Coronary artery (tissue), 2 donors: ENCODE results near the gene NASP.
"Not testable (repeated sequence)": the region's sequence is repeated elsewhere in the genome, so short reads cannot be mapped to it uniquely, and the experiment has no call there.

ENCODE experiments used
- DNase-seq: peaks from one replicate; pipeline ENCODE4 v3.0.0-alpha.2; 2017; ENCODE audit warnings: low spot score
- H3K27ac ChIP-seq, 2 donors: fragments of 200-600 bp; sonication (generic); one replicate each; pipeline ENCODE4 v1.5.1; 2016 to 2019
- H3K4me3 ChIP-seq: fragments of 200-600 bp; sonication (generic); 2 replicates; pipeline ENCODE4 v1.5.1; 2016; ENCODE audit warnings: mild to moderate bottlenecking, moderate library complexity
- CTCF ChIP-seq: fragments of 200-600 bp; sonication (generic); IDR thresholded peaks from one replicate; pipeline ENCODE4 v1.5.1; 2019; ENCODE audit warnings: antibody characterized with exemption

The NASP gene

GRCh38 chr1:45585110-45585426 is 1.2 kb downstream of the NASP start:
- no peak for DNase-seq
- Histone ChIP-seq H3K4me3 (peak overlapping the region; percentile 86), H3K27ac (peak overlapping the region in 1 of 2 donors; percentile 96)
- no peak for TF ChIP-seq CTCF

GRCh38 chr1:45585496-45586075 is 1.7 kb downstream of the NASP start:
- peak overlapping the region; percentile 86 for H3K4me3 ChIP-seq
- DNase-seq: no peak
- TF ChIP-seq CTCF: no peak
- H3K27ac ChIP-seq: peak overlapping the region in 1 of 2 donors; percentile 11

- Histone ChIP-seq H3K27ac (no peak overlapping the region), H3K4me3 (no peak overlapping the region)
- DNase-seq: no peak
Observed at GRCh38 chr1:45586769-45587168, 2.9 kb downstream of the NASP start.

GRCh38 chr1:45589861-45590260 is 6.0 kb downstream of the NASP start:
- no peak for TF ChIP-seq CTCF
- Histone ChIP-seq H3K4me3 (no peak overlapping the region), H3K27ac (no peak overlapping the region)
- no peak for DNase-seq

More at GRCh38 chr1:45586769-45587168, 2.9 kb downstream of the NASP start:
- TF ChIP-seq CTCF: no peak

- no peak overlapping the region for H3K4me3 ChIP-seq
- DNase-seq: no peak
- TF ChIP-seq CTCF: no peak
- no peak overlapping the region for H3K27ac ChIP-seq
Observed at GRCh38 chr1:45594412-45594811, 10.6 kb downstream of the NASP start.

- not testable (repeated sequence) for H3K27ac ChIP-seq, H3K4me3 ChIP-seq, DNase-seq
Observed at GRCh38 chr1:45596765-45597164, 12.9 kb downstream of the NASP start.

- Histone ChIP-seq H3K4me3 (no peak overlapping the region), H3K27ac (no peak overlapping the region)
- no peak for TF ChIP-seq CTCF
- DNase-seq: no peak
Observed at GRCh38 chr1:45604239-45604638, 20.4 kb downstream of the NASP start.
